HepG2 (cell line): Measurements from ENCODE around the gene TMIGD2. TPM values are rescaled to one million over a fixed set of nuclear protein-coding genes. Genes with fewer than 3 reads are reported as not detected.
A peak's percentile ranks its signal among the peaks of the same experiment; 100 is the strongest.

ENCODE experiments used
- ATF7 ChIP-seq, 2 experiments: fragments of 450-650 bp in 1 of 2; sonication (generic) in 1 of 2; formaldehyde crosslinking in 1 of 2; IDR thresholded peaks; 2 replicates each; pipeline versions ENCODE4 v1.4.0 to v1.6.1; 2016 to 2020; ENCODE audit warnings: antibody characterized with exemption in 1 of 2, mild to moderate bottlenecking in 1 of 2, missing genetic modification reagents in 1 of 2
- GTF2F1 ChIP-seq: fragments of 150-350 bp; IDR thresholded peaks from 2 replicates; pipeline ENCODE4 v1.6.1; 2014; ENCODE audit warnings: low read length
- MED8 ChIP-seq: sonication (generic); formaldehyde crosslinking; IDR thresholded peaks from 2 replicates; pipeline ENCODE4 v1.8.1; 2023; ENCODE audit warnings: mild to moderate bottlenecking, missing genetic modification reagents; ENCODE audit not compliant: insufficient replicate concordance
- MTF2 ChIP-seq: sonication (generic); formaldehyde crosslinking; IDR thresholded peaks from 2 replicates; pipeline ENCODE4 v1.5.0; 2020; ENCODE audit warnings: missing genetic modification reagents, borderline replicate concordance
- NFE2 ChIP-seq: sonication (generic); formaldehyde crosslinking; IDR thresholded peaks from 2 replicates; pipeline ENCODE4 v1.4.0; 2020; ENCODE audit warnings: missing genetic modification reagents
- PCBP1 ChIP-seq: fragments of 200-400 bp; formaldehyde crosslinking; IDR thresholded peaks from 2 replicates; pipeline ENCODE4 v1.6.1; 2017; ENCODE audit warnings: mild to moderate bottlenecking, low read depth, low read length, borderline replicate concordance
- POLR2AphosphoS2 ChIP-seq: IDR thresholded peaks from 2 replicates; pipeline ENCODE4 v1.6.1; 2011; ENCODE audit warnings: low read depth, low read length, improper control_type of control experiment
- SP1 ChIP-seq, 2 experiments: fragments of 450-650 bp in 1 of 2; sonication (generic) in 1 of 2; formaldehyde crosslinking in 1 of 2; IDR thresholded peaks; 2 replicates each; pipeline versions ENCODE4 v1.4.0 to v1.6.1; 2016 to 2020; ENCODE audit warnings: missing genetic modification reagents in 1 of 2
- SUZ12 ChIP-seq: fragments of 150-350 bp; IDR thresholded peaks from 2 replicates; pipeline ENCODE4 v1.6.1; 2014; ENCODE audit warnings: low read depth, low read length
- ZMYM3 ChIP-seq: sonication (generic); formaldehyde crosslinking; IDR thresholded peaks from 2 replicates; pipeline ENCODE4 v1.5.1; 2020; ENCODE audit warnings: mild to moderate bottlenecking, missing genetic modification reagents
- ZNF232 ChIP-seq: sonication (generic); formaldehyde crosslinking; IDR thresholded peaks from 2 replicates; pipeline ENCODE4 v1.4.0; 2020; ENCODE audit warnings: missing genetic modification reagents, borderline replicate concordance
- ZNF326 ChIP-seq: sonication (generic); formaldehyde crosslinking; IDR thresholded peaks from 2 replicates; pipeline ENCODE4 v1.4.0; 2020; ENCODE audit warnings: missing genetic modification reagents, borderline replicate concordance
- ZNF350 ChIP-seq: sonication (generic); formaldehyde crosslinking; IDR thresholded peaks from 2 replicates; pipeline ENCODE4 v1.4.0; 2020; ENCODE audit warnings: mild to moderate bottlenecking, low read depth, missing genetic modification reagents, borderline replicate concordance
- ZNF432 ChIP-seq: sonication (generic); formaldehyde crosslinking; IDR thresholded peaks from 2 replicates; pipeline ENCODE4 v1.5.0; 2020; ENCODE audit warnings: missing genetic modification reagents, mild to moderate bottlenecking, borderline replicate concordance
- ZNF83 ChIP-seq: sonication (generic); formaldehyde crosslinking; IDR thresholded peaks from 2 replicates; pipeline ENCODE4 v1.4.0; 2020; ENCODE audit warnings: missing genetic modification reagents, mild to moderate bottlenecking, borderline replicate concordance
- polyA plus RNA-seq, 8 experiments: library from polyadenylated mRNA; depleted of rRNA in 3 of 8; stranded (reverse) in 7 of 8; unstranded in 1 of 8; fragments of >200 nt; fragmentation: Illumina TruSeq in 4 of 8; extraction: Trizol in 4 of 8; gene quantifications; 2 replicates each; pipeline versions ENCODE4 v1.2.1 to v1.2.3, GENCODE V29; 2011 to 2016; ENCODE audit warnings: low read depth in 4 of 8, missing spikeins in 1 of 8, mixed read lengths in 1 of 8; ENCODE audit not compliant: insufficient read depth in 1 of 8
- total RNA-seq, 5 experiments: library from RNA; depleted of rRNA; stranded (reverse); fragments of >200 nt; fragmentation: Illumina TruSeq; extraction: Trizol; gene quantifications; 2 replicates each; pipeline ENCODE4 v1.2.3, GENCODE V29; 2016; ENCODE audit warnings: low read depth in 1 of 5
- TF ChIP-seq, protein P1 (sequence below): sonication (generic); formaldehyde crosslinking; IDR thresholded peaks from 2 replicates; pipeline ENCODE4 v1.4.0; 2020; ENCODE audit warnings: missing genetic modification reagents
- TF ChIP-seq, protein P2 (sequence below): sonication (generic); formaldehyde crosslinking; IDR thresholded peaks from 2 replicates; pipeline ENCODE4 v1.9.0; 2022; ENCODE audit warnings: low read depth, missing genetic modification reagents
- TF ChIP-seq, protein P3 (sequence below): IDR thresholded peaks from 2 replicates; pipeline ENCODE4 v1.6.1; 2016; ENCODE audit warnings: low read depth

The TMIGD2 gene
- total and polyA plus RNA-seq, 2 of the 13 experiments (the other 11 are each of a cell fraction or from before 2014, with no cell fraction given): 0.11 to 1.0 TPM

DNA sequence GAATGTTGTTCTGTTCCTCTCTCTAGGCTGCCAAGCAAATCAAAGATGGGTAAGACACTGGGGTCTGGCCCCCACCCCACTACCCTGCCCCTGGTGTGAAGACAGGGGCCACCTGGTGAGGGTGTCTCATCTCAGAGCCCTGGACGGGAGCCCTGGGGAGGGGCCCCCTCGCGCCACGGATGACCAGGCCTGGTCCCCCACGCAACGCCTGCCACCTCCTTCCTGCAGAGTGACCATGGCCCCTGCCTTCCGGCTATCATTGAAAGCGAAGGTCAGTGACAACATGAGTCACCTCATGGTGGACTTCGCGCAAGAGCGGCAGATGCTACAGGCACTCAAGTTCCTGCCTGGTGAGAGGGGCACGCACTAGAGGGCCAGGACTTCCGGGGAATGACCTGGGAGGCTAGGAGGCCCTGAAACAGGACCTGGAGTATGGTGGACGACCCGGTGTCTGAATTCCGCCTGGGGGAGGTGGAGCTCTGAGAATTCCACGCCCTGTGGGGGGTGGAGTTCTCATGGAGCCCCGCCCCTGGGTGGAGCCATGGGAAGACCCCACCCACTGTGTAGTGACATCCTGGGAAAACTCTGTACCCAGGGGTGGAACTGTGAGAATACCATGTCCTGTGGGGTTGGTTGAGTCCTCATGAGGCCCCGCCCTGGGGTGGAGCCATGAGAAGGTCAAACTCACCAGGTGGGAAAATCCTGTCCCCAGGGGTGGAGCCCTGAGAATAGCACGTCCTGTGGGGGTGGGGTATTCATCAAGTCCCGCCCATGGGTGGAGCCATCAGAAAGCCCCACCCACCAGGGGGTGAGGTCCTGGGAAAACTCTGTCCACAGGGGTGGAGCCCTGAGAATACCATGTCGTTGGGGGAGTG lies 8.3 kb upstream of the TMIGD2 start (continued):
- TF ChIP-seq, protein P1, sequence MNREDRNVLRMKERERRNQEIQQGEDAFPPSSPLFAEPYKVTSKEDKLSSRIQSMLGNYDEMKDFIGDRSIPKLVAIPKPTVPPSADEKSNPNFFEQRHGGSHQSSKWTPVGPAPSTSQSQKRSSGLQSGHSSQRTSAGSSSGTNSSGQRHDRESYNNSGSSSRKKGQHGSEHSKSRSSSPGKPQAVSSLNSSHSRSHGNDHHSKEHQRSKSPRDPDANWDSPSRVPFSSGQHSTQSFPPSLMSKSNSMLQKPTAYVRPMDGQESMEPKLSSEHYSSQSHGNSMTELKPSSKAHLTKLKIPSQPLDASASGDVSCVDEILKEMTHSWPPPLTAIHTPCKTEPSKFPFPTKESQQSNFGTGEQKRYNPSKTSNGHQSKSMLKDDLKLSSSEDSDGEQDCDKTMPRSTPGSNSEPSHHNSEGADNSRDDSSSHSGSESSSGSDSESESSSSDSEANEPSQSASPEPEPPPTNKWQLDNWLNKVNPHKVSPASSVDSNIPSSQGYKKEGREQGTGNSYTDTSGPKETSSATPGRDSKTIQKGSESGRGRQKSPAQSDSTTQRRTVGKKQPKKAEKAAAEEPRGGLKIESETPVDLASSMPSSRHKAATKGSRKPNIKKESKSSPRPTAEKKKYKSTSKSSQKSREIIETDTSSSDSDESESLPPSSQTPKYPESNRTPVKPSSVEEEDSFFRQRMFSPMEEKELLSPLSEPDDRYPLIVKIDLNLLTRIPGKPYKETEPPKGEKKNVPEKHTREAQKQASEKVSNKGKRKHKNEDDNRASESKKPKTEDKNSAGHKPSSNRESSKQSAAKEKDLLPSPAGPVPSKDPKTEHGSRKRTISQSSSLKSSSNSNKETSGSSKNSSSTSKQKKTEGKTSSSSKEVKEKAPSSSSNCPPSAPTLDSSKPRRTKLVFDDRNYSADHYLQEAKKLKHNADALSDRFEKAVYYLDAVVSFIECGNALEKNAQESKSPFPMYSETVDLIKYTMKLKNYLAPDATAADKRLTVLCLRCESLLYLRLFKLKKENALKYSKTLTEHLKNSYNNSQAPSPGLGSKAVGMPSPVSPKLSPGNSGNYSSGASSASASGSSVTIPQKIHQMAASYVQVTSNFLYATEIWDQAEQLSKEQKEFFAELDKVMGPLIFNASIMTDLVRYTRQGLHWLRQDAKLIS (CRISPR knock-in tag): 0 out of 2 replicates have a peak, but pooled peaks have one; percentile 46
- no peak for TF ChIP-seq MTF2 (CRISPR knock-in tag)
- TF ChIP-seq ATF7 (IDR thresholded peaks at IDR 0.05): no peak
- peak; percentile 86 for TF ChIP-seq ATF7 (CRISPR knock-in tag; IDR thresholded peaks at IDR 0.05)
- TF ChIP-seq MED8 (CRISPR knock-in tag): peak; percentile 92
- TF ChIP-seq SP1 (IDR thresholded peaks at IDR 0.05): peak; percentile 69
- peak; percentile 76 for TF ChIP-seq SP1 (CRISPR knock-in tag; IDR thresholded peaks at IDR 0.05)
- peak; percentile 79 for TF ChIP-seq ZNF232 (CRISPR knock-in tag)
- no peak for TF ChIP-seq ZNF83 (CRISPR knock-in tag)
- TF ChIP-seq ZNF350 (CRISPR knock-in tag): no peak; the same call in 1 of the 2 replicates
- TF ChIP-seq POLR2AphosphoS2: no peak
- TF ChIP-seq ZMYM3 (CRISPR knock-in tag): peak; percentile 94
- TF ChIP-seq SUZ12: no peak
- TF ChIP-seq ZNF326 (CRISPR knock-in tag): no peak
- TF ChIP-seq, protein P2, sequence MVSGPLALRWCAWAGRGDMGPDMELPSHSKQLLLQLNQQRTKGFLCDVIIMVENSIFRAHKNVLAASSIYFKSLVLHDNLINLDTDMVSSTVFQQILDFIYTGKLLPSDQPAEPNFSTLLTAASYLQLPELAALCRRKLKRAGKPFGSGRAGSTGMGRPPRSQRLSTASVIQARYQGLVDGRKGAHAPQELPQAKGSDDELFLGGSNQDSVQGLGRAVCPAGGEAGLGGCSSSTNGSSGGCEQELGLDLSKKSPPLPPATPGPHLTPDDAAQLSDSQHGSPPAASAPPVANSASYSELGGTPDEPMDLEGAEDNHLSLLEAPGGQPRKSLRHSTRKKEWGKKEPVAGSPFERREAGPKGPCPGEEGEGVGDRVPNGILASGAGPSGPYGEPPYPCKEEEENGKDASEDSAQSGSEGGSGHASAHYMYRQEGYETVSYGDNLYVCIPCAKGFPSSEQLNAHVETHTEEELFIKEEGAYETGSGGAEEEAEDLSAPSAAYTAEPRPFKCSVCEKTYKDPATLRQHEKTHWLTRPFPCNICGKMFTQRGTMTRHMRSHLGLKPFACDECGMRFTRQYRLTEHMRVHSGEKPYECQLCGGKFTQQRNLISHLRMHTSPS (CRISPR knock-in tag): peak; percentile 85
- no peak for TF ChIP-seq ZNF432 (CRISPR knock-in tag)
- no peak for TF ChIP-seq PCBP1
- no peak for TF ChIP-seq NFE2 (CRISPR knock-in tag)
- no peak for TF ChIP-seq GTF2F1
- TF ChIP-seq, protein P3, sequence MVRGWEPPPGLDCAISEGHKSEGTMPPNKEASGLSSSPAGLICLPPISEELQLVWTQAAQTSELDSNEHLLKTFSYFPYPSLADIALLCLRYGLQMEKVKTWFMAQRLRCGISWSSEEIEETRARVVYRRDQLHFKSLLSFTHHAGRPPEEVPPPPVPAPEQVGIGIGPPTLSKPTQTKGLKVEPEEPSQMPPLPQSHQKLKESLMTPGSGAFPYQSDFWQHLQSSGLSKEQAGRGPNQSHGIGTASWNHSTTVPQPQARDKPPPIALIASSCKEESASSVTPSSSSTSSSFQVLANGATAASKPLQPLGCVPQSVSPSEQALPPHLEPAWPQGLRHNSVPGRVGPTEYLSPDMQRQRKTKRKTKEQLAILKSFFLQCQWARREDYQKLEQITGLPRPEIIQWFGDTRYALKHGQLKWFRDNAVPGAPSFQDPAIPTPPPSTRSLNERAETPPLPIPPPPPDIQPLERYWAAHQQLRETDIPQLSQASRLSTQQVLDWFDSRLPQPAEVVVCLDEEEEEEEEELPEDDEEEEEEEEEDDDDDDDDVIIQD (CRISPR knock-in tag): peak; percentile 73; the same call in 1 of the 2 replicates
